Osteocyte (in vitro differentiated cells): Measurements from ENCODE around the gene TMPRSS4. TPM values are rescaled to one million over a fixed set of nuclear protein-coding genes. Genes with fewer than 3 reads are reported as not detected.

ENCODE experiments used
- DNase-seq: peaks from one replicate; pipeline ENCODE4 v3.0.0; 2021; ENCODE audit warnings: mixed read lengths; ENCODE audit not compliant: unreplicated experiment; ENCODE audit errors: extremely low spot score
- H3K27ac Mint-ChIP-seq: one replicate; pipeline ENCODE4 v1.8.0; 2021; ENCODE audit warnings: mild to moderate bottlenecking, mixed read lengths; ENCODE audit not compliant: unreplicated experiment
- H3K27me3 Mint-ChIP-seq: one replicate; pipeline ENCODE4 v1.8.0; 2021; ENCODE audit warnings: mixed read lengths; ENCODE audit not compliant: unreplicated experiment
- H3K36me3 Mint-ChIP-seq: one replicate; pipeline ENCODE4 v1.8.0; 2021; ENCODE audit warnings: mixed read lengths; ENCODE audit not compliant: unreplicated experiment
- H3K4me1 Mint-ChIP-seq: one replicate; pipeline ENCODE4 v1.8.0; 2021; ENCODE audit warnings: mixed read lengths; ENCODE audit not compliant: unreplicated experiment
- H3K4me3 Mint-ChIP-seq: one replicate; pipeline ENCODE4 v1.8.0; 2021; ENCODE audit warnings: mild to moderate bottlenecking, moderate library complexity, mixed read lengths; ENCODE audit not compliant: unreplicated experiment
- H3K9me3 Mint-ChIP-seq: one replicate; pipeline ENCODE4 v1.8.0; 2021; ENCODE audit warnings: mixed read lengths; ENCODE audit not compliant: unreplicated experiment
- CTCF ChIP-seq: fragments of 200-600 bp; sonication (generic); IDR thresholded peaks from 2 replicates; pipeline ENCODE4 v1.5.0; 2021; ENCODE audit warnings: antibody characterized with exemption, mild to moderate bottlenecking, moderate library complexity
- total RNA-seq: library from RNA; stranded (reverse); gene quantifications from 2 replicates; pipeline ENCODE4 v1.2.1, GENCODE V29; 2021

TMPRSS4 gene
- total RNA-seq, 1 donor from 2014 or later: not detected

DNA sequence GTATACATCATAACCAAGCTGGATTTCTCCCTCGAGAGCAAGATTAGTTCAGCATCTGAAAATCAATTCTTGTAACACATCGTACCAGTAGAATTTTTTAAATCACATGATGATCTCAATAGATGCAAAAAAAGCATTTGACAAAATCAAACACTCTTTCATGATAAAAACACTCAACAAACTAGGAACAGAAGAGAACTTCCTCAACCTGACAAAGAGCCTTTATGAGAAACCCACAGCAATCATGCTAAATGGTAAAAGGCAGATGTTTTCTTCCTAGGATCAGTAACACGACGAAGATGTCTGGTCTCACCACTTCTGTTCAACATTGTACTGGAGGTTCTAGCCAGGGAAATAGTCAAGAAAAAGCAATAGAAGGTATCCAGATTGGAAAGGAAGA is 34.1 kb upstream of the TMPRSS4 start:
- H3K36me3 Mint-ChIP-seq: no peaks in the 10 kb centered on the region
- H3K4me1 Mint-ChIP-seq: no peaks in the 10 kb centered on the region
- no peak for DNase-seq
- no peak overlapping the region for H3K27ac Mint-ChIP-seq
- peaks cover 35% of the 10 kb centered on the region for H3K27me3 Mint-ChIP-seq
- no peak overlapping the region for H3K4me3 Mint-ChIP-seq
- H3K9me3 Mint-ChIP-seq: no peaks in the 10 kb centered on the region
- no peak for TF ChIP-seq CTCF

DNA sequence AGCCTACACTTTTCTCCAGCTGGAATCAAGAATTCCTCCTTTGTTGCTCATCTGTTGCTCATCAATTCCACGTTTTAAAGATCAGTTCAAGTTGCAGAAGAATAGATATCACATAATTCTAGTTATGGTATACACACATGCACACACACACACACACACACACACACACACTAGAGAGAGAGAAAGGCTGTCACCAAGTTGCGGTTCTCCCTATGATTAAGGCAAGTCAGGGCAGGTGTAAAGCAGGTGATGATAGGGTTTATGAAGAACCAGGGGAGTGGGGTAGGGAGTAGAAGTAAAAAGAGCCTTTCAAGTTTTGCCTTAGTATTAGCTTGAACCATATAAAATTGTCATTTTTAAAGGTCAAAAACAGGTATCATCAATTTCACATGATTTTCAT is 31.7 kb upstream of the TMPRSS4 start:
- Mint-ChIP-seq H3K9me3 (no peaks in the 10 kb centered on the region), H3K27ac (no peak overlapping the region), H3K4me3 (no peak overlapping the region), H3K4me1 (no peaks in the 10 kb centered on the region), H3K36me3 (no peaks in the 10 kb centered on the region), H3K27me3 (peaks cover 30% of the 10 kb centered on the region)
- no peak for DNase-seq
- no peak for TF ChIP-seq CTCF

DNA sequence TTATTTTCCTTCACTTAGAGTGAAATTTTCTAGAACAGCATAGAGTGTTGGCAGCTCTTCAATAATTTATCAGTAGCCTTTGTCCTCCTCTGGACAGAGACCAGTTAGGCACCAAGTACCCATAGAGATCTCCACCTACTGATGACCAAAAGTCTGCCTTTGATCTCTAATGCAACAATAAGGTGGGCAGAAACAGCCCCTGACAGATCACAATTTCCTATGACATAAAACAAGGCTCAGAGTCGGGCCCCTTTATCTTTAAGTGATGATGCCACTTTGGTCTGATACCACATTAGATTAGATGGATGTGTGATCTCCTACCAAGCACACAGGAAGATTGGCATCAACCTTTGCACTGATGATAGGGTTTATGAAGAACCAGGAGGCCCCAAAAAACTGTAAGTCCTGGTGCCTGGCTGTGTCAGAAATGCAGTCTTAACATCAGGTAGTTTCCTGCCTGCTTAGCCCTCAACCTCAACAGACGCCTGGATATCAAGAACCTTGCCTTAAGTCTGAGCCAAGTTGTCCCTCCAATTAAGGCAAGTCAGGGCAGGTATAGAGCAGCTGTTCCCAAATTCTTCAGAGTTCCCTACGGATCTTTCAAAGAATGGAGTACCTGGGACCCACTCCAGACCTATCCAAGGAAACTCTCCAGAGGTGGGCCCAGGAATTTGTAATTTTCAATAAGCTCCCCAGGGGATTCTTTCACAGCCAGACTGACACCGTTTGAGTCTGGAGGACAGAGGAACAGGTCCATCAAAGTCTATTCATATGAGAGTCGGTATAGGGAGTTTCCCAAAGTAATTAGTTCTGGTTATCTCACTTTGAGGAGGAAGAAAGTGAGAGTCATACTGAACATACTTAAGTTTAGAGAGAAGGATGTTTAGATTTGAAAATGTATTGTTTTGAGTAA is 30.6 kb upstream of the TMPRSS4 start:
- TF ChIP-seq CTCF: no peak
- H3K27me3 Mint-ChIP-seq: peaks cover 30% of the 10 kb centered on the region
- H3K36me3 Mint-ChIP-seq: no peaks in the 10 kb centered on the region
- DNase-seq: no peak
- H3K4me1 Mint-ChIP-seq: no peaks in the 10 kb centered on the region
- H3K9me3 Mint-ChIP-seq: no peaks in the 10 kb centered on the region
- no peak overlapping the region for H3K4me3 Mint-ChIP-seq
- H3K27ac Mint-ChIP-seq: no peak overlapping the region

GRCh38 chr11:118046964-118047700 is 29.7 kb upstream of the TMPRSS4 start:
- TF ChIP-seq CTCF: no peak
- Mint-ChIP-seq H3K27ac (no peak overlapping the region), H3K9me3 (no peaks in the 10 kb centered on the region), H3K4me1 (no peaks in the 10 kb centered on the region), H3K4me3 (no peak overlapping the region), H3K36me3 (no peaks in the 10 kb centered on the region), H3K27me3 (peaks cover 30% of the 10 kb centered on the region)
- no peak for DNase-seq

- H3K27ac Mint-ChIP-seq: no peak overlapping the region
- H3K36me3 Mint-ChIP-seq: no peaks in the 10 kb centered on the region
- peaks cover 25% of the 10 kb centered on the region for H3K27me3 Mint-ChIP-seq
- no peak for TF ChIP-seq CTCF
- peak; percentile 78 for DNase-seq
- H3K9me3 Mint-ChIP-seq: no peaks in the 10 kb centered on the region
- H3K4me3 Mint-ChIP-seq: no peak overlapping the region
- no peaks in the 10 kb centered on the region for H3K4me1 Mint-ChIP-seq
Measured at GRCh38 chr11:118047749-118048148, 29.1 kb upstream of the TMPRSS4 start.
